GM18861 (cell line): ENCODE measurements around the gene RGS10.

Experiments
- ATAC-seq: cut with Tn5 transposase; IDR thresholded peaks from one replicate; pipeline ENCODE4 v1.9.1; 2021; ENCODE audit not compliant: unreplicated experiment

RGS10 gene

DNA sequence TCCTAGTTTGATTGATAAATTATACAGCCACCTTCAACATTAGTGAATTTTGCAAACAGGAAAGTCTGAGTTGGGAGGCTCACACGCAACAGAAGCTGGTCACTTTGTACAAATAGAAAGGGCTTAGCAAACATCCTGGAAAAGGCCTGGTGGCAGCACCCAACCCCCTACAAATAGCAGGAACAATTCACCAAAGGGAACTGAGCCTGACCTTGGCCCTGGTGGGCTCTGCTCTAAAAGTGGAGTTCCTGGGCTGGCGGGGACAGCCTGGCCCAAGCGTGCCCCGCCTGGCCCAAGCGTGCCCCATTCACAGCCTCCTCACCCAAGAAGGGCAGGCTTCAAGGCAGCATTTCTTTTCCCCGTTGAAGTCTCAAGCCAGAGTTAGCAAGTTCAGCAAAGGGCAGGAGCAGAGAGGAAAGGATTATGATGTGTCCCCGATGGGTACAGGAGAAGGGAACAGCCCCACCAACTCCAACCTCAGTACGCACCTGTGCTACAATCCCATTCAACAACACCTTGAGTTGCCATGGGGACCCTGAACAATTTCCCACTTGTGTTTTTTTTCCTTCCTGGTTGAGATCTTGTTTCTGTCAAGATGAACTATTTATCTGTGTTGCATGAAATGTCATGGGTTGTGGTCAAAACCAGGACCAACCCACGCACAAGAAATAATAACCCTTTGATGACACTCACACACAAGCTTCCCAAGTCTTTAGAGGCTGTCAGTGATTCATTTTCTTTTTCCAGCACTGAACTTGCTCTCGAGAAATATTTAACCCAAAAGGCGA, 43.4 kb downstream of the RGS10 start:
- no peak for ATAC-seq

DNA sequence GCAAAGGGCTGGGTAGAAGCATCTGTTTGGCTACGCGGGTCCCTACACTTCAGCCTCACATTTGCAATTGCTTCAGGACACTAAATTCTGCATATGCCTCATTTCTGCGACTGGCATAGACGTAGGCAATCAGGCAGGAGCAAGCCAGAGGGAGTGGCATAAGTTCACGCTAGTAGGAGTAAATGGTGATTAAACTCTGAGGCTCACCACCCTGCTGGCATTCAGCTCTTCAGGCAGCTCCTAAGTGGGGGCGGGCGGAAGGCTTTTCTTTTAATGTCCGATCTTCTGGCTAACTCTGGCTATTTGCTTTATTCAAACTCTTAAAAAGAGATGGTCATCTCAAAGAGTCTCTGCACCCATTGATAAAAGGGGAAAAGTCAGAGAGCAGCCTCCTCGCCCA, 45.3 kb downstream of the RGS10 start:
- no peak for ATAC-seq

- ATAC-seq: peak; percentile 90
Measured at GRCh38 chr10:119496273-119496672, 46.2 kb downstream of the RGS10 start.

DNA sequence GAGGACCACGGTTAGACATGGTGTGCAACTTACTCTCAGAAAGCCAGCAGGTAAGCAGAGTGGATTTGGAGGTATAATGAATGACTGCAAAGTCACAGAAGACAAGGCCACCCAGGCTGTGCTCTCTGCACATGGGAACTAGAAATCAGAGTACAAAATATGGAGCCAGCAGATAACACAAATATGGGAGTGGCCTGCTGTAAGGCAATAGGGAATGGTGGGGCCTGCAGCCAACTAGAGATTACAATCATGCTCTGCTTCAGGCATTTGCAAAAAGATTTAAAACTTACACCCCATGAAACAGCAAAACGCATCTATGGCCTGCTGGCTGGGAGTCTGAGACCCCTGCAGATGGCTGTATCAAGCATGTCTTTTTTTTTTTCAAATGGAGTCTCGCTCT, 47.0 kb downstream of the RGS10 start:
- ATAC-seq: no peak

DNA sequence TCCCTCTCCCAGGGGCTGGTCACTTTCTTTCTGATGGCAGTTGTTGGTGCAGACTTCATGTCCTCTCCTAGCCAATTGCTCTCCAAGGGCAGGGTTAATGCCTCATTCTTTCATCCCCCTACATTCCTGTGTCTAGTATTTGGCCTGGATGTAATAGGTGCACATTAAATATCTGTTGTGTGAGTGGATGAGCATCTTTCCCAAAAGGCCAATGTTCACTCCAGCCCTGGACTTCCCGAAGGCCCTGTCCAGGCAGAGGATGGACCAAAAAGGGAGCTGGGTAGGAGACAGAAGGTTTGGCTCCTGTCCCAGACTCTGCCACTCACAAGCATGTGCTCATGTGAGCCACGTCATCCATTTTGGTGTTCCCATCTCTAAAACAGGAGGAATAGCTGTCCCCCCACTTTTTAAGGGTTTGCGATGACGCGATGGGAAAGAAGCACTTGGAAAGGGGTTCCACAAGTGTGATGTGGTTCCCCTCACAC, 47.5 kb downstream of the RGS10 start:
- ATAC-seq: no peak

DNA sequence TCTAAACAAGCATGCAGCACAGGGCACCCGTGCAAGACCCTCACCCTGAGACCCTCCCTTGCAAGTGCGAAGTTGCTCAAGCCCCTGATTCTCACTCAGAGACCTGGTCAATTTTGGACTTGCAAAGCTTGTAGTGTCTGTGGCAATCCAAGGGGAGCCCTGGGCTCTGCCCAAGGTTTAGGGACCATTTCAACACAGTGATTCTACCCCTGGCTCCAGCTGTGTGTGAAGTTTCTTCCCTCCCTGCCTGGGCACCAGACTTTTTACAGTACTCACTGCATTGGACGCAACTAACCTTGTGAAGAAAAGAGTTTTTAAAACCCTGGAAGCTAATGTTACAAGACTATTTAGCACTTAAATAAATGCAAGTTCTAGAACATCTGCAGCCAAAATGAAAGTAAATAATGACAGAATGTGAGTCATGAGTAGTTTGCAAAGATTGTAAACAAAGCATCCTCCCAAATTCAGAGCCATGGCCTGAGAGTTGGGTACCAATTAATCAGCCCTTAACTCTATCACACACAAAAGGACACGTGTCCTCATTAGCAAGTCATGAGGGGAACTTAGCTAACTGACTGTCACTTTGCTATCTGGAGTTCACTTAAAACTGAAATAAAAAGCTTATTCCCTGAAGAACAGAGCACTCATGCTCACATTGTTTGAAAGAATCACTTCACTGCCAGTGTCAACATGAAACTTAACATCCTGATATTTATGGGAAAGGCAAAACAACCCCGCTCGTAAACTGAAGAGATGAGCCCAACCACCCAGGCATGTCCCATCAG, 48.1 kb downstream of the RGS10 start:
- no peak for ATAC-seq

- ATAC-seq: no peak
Measured at GRCh38 chr10:119493155-119493554, 49.4 kb downstream of the RGS10 start.

GRCh38 chr10:119491966-119492757, 50.4 kb downstream of the RGS10 start:
- no peak for ATAC-seq

DNA sequence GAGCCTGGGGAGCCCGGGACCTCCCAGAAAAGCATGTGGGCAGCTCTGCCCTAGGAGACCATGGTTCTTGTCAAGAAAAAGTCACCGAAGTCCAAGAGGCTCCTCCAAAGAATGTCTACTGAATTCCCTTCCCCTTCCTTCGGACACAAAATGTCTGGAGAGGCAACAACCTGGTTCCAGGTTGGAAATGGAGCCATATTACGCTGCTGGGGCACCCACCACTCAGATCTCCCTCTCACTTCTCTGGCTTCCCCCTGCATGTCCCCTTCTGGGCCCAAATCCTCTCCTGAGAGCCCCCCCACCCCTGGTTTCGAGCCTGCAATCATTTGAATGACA, 52.6 kb downstream of the RGS10 start:
- ATAC-seq: no peak

DNA sequence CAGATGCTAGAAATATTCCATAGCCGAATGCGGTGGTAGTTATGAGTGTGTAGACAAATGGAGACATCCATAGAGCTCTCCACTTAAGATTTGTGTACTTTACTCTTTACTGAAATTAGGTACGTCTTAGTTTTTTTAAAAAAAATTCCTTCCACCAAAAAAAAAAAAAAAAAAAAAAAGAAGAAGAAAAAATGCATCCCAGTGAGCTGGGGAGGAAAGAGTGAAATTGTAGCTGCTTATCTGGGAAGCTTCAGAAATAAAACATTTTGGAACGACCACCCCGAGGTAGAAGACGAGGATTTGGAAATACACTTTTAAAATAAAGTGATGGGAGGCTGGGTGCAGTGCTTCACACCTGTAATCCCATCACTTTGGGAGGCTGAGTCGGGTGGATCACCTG, 53.8 kb downstream of the RGS10 start:
- no peak for ATAC-seq

GRCh38 chr10:119483839-119484238, 58.7 kb downstream of the RGS10 start:
- no peak for ATAC-seq

DNA sequence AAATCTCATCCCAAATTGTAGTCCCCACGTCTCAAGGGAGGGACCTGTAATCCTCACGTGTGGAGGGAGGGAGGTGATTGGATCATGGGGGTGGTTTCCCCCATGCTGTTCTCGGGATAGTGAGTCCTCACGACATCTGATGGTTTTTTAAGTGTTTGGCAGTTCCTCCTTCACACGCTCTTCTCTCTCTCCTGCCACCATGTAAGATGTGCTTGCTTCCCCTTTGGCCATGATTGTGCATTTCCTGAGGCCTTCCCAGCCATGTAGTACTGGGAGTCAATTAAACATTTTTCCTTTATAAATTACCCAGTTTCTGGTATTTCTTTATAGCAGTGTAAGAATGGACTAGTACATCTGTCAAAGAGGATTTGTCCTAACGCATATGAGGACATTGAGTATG, 59.5 kb downstream of the RGS10 start:
- ATAC-seq: no peak

GRCh38 chr10:119481781-119482426, 60.6 kb downstream of the RGS10 start:
- ATAC-seq: no peak

DNA sequence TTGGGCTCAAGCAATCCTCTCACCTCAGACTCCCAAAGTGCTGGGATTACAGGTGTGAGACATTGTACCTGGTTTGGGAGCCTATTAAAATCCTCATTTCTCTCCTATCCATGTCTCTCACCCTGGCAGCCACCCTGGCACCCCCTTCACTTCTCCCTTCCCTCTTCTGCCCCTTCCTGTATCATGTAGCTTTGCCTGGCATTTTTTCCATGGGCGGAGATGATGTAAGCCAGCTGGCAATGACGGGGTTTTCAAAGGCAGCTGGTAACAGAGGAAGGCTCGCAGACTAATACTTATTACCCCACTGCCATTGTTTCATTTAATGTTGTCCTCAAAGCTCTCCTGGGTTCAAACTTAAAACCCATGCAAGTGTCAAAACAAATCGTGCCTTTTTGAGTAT, 61.9 kb downstream of the RGS10 start:
- no peak for ATAC-seq

DNA sequence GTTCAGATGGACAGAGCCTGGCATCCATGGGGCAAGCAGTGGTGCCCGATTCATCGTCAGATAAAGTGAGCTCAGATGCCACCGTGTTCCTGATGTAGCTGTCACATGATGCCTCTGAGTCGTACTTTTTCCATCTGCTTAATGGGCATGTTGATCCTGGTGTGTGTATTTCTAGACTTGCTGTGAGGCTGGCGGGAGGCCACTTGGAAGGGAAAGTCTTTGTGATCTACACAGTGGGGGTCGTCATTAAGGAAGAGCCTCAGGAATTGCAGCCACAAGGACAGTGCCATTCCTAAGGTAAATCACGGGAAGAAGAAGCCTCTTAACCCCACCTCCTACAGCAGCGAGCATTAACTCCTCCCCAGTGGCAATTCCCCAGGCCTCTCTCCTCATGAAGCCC, 63.0 kb downstream of the RGS10 start:
- no peak for ATAC-seq

GRCh38 chr10:119478811-119479341, 63.6 kb downstream of the RGS10 start:
- ATAC-seq: no peak

DNA sequence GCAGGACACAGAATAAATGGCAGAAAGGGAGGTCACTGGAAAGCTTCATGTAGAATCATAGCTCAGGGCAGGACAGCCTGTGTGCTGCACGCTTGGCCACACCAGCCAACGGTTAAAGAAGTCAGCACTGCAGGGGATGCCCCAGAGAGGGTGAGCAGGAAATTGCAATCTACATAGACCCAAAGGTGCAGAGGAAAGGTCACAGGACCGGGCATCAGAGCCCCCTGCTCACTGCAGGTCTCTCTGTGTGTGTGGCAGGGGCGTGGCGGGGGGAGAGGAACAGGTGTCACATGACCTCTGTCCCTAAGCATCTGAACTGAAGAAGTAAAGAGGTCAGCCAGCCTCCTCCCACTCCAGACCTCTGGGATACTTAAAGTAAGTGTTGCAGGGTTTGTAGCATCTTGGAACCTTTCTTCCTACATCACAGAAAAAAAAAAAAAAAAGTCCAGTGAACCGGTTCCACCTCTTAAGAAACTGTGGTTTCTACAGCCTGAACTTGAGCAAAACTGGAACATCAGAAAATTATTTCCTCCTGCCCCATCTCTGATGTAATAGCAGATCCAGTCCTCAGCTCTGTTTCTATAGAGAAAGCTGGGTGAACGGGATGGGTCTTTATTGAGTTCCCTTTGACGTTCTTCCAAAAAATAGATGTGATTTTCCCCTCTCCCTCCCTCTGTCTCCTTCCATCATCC, 64.3 kb downstream of the RGS10 start:
- ATAC-seq: peak; percentile 89

DNA sequence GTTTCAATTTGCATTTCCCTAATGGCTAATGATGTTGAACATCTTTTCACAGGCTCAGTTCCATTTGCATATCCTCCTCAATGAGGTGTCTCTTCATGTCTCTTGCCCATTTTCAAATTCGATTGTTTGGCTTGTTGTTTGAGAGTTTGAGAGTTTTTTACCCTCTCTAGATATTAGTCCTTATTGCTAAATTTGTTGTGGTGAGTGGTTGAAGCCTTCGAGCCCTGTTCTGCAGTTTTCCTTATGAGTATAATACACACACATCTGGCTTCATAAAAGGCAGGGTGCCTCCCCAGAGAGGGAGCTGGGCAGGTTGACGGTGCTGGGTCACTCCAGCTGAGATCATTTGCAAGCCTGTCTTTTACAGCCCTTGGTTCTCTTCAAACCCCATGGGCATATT, 65.1 kb downstream of the RGS10 start:
- ATAC-seq: peak; percentile 52

DNA sequence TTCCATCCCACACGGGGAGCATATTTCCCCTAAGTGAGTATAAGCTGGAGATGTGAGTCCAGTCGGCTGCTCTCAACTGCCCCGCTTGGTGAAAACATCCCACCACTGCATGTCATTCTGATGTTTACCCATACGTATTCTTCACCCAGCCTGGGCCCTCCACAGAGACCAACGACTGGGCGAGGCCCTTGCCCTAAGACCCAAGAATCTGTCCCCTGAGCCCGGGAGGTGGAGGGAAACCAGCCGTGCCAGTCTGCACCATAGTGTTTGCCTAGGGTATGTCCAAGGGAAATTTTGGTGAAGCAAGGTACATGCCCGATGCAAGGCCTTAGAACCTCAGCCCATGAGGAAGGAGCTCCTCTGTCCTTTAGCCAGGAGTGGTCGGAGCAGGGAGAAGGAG, 67.9 kb downstream of the RGS10 start:
- no peak for ATAC-seq

GRCh38 chr10:119473771-119474170, 68.7 kb downstream of the RGS10 start:
- ATAC-seq: no peak
